H1 (cell line): ENCODE data around the gene ZNF606. TPM values are rescaled to one million over a fixed set of nuclear protein-coding genes. Genes with fewer than 3 reads are reported as not detected.
A peak's percentile ranks its signal among the peaks of the same experiment; 100 is the strongest.

Experiments used
- CTCF ChIA-PET: fragments of 300-600 bp; sonication (Branson Sonifier 250); formaldehyde crosslinking; loops from one replicate; lab custom pipeline; 2021; ENCODE audit not compliant: partially characterized antibody; lab: Charles Lee
- POLR2A ChIA-PET: fragments of 300-600 bp; sonication (Branson Sonifier 250); formaldehyde crosslinking; loops from one replicate; lab custom pipeline; 2021; ENCODE audit warnings: inconsistent platforms; ENCODE audit not compliant: partially characterized antibody; lab: Charles Lee
- DNase-seq, 2 experiments: peaks; one replicate each; pipeline versions ENCODE4 v3.0.0 to v3.0.0-alpha.2; 2010 to 2022; ENCODE audit warnings: low spot score in 2 of 2, low read depth in 1 of 2, mixed read lengths in 1 of 2
- FAIRE-seq: peaks from 2 replicates; lab custom pipeline; 2011; peaks lifted over from hg19 to GRCh38; lab: Jason Lieb, UNC
- H2AFZ ChIP-seq: 2 replicates; pipeline ENCODE4 v1.8.1; 2012; ENCODE audit warnings: low read length, inconsistent platforms
- H2AK5ac ChIP-seq: 2 replicates; pipeline ENCODE4 v1.6.1; 2013; ENCODE audit warnings: low read depth, low read length
- H2BK120ac ChIP-seq: replicated peaks from 2 replicates; pipeline ENCODE3; 2013; ENCODE audit warnings: low read depth, low read length, inconsistent platforms
- H2BK12ac ChIP-seq: 2 replicates; pipeline ENCODE4 v1.6.1; 2013; ENCODE audit warnings: low read depth, low read length
- H2BK15ac ChIP-seq: 2 replicates; pipeline ENCODE4 v1.6.1; 2013; ENCODE audit warnings: low read length
- H2BK20ac ChIP-seq: 2 replicates; pipeline ENCODE4 v1.6.1; 2013; ENCODE audit warnings: low read length
- H2BK5ac ChIP-seq: 2 replicates; pipeline ENCODE4 v1.6.1; 2013; ENCODE audit warnings: low read depth, low read length
- H3K14ac ChIP-seq: 2 replicates; pipeline ENCODE4 v1.6.1; 2013; ENCODE audit warnings: inconsistent platforms; ENCODE audit not compliant: insufficient read length
- H3K18ac ChIP-seq: 2 replicates; pipeline ENCODE4 v1.6.1; 2013; ENCODE audit warnings: low read length; ENCODE audit errors: extremely low read depth
- H3K23ac ChIP-seq: 2 replicates; pipeline ENCODE4 v1.6.1; 2013; ENCODE audit warnings: inconsistent platforms; ENCODE audit not compliant: insufficient read length
- H3K23me2 ChIP-seq: 2 replicates; pipeline ENCODE4 v1.6.1; 2013; ENCODE audit warnings: low read depth, low read length
- H3K27ac ChIP-seq: 2 replicates; pipeline ENCODE4 v1.6.1; 2011; ENCODE audit warnings: low read depth, low read length, inconsistent platforms
- H3K27me3 ChIP-seq, 4 experiments: replicated peaks in 1 of 4; 1 replicate in 1 of 4; 2 replicates in 3 of 4; pipeline versions ENCODE4 v1.6.1 to v1.8.1; 2011 to 2013; ENCODE audit warnings: low read length in 3 of 4, mild to moderate bottlenecking in 3 of 4, inconsistent platforms in 2 of 4, mixed read lengths in 2 of 4, moderate library complexity in 1 of 4; ENCODE audit not compliant: control insufficient read depth in 3 of 4, insufficient read depth in 3 of 4; ENCODE audit errors: extremely low read depth in 1 of 4
- H3K36me3 ChIP-seq, 4 experiments: 2 replicates each; pipeline versions ENCODE4 v1.6.1 to v1.8.1; 2011 to 2013; ENCODE audit warnings: mild to moderate bottlenecking in 4 of 4, low read length in 3 of 4, moderate library complexity in 2 of 4, control low read depth in 1 of 4, inconsistent platforms in 1 of 4; ENCODE audit not compliant: insufficient read depth in 4 of 4, control insufficient read depth in 2 of 4
- H3K4ac ChIP-seq: replicated peaks from 2 replicates; pipeline ENCODE3; 2013; ENCODE audit warnings: low read length, low read depth, mixed read lengths, inconsistent platforms; ENCODE audit not compliant: insufficient read length
- H3K4me1 ChIP-seq, 4 experiments: replicated peaks in 1 of 4; 1 replicate in 1 of 4; 2 replicates in 3 of 4; pipeline versions ENCODE4 v1.6.1 to v1.8.1; 2011 to 2013; ENCODE audit warnings: low read length in 3 of 4, inconsistent platforms in 2 of 4, mixed read lengths in 1 of 4; ENCODE audit not compliant: insufficient read depth in 4 of 4, control insufficient read depth in 3 of 4
- H3K4me2 ChIP-seq, 2 experiments: 2 replicates each; pipeline versions ENCODE4 v1.6.1 to v1.8.1; 2011 to 2013; ENCODE audit warnings: low read depth in 2 of 2, low read length in 2 of 2, control low read depth in 1 of 2, inconsistent platforms in 1 of 2, mild to moderate bottlenecking in 1 of 2; ENCODE audit not compliant: insufficient read depth in 1 of 2
- H3K4me3 ChIP-seq, 4 experiments: fragments of 200-600, 300-600 bp in 1 of 4; sonication (generic), shearing (Covaris generic), sonication (Bioruptor Twin) in 1 of 4; 2 replicates each; pipeline versions ENCODE4 v1.5.1 to v1.8.1; 2011 to 2016; ENCODE audit warnings: low read length in 4 of 4, low read depth in 3 of 4, control low read depth in 2 of 4, inconsistent platforms in 2 of 4, mild to moderate bottlenecking in 2 of 4, mixed read lengths in 1 of 4, moderate library complexity in 1 of 4; ENCODE audit not compliant: insufficient read depth in 2 of 4; ENCODE audit errors: extremely low read depth in 1 of 4
- H3K56ac ChIP-seq: replicated peaks from 2 replicates; pipeline ENCODE3; 2013; ENCODE audit warnings: low read depth, mild to moderate bottlenecking, mixed read lengths, low read length, inconsistent platforms; ENCODE audit not compliant: insufficient read length
- H3K79me1 ChIP-seq: 2 replicates; pipeline ENCODE4 v1.6.1; 2013; ENCODE audit warnings: low read depth, low read length, control low read depth
- H3K79me2 ChIP-seq, 2 experiments: 2 replicates each; pipeline versions ENCODE4 v1.6.1 to v1.8.1; 2012 to 2013; ENCODE audit warnings: low read length in 2 of 2, mild to moderate bottlenecking in 2 of 2, inconsistent platforms in 1 of 2; ENCODE audit not compliant: insufficient read depth in 2 of 2, control insufficient read depth in 1 of 2
- H3K9ac ChIP-seq, 4 experiments: replicated peaks in 1 of 4; 1 replicate in 1 of 4; 2 replicates in 3 of 4; pipeline versions ENCODE4 v1.6.1 to v1.8.1; 2011 to 2013; ENCODE audit warnings: low read depth in 3 of 4, low read length in 3 of 4, control low read depth in 2 of 4, mild to moderate bottlenecking in 2 of 4, moderate library complexity in 2 of 4, inconsistent platforms in 1 of 4; ENCODE audit errors: extremely low read depth in 1 of 4
- H3K9me3 ChIP-seq, 2 experiments: 2 replicates each; pipeline versions ENCODE4 v1.6.1 to v1.8.1; 2012 to 2013; ENCODE audit warnings: mild to moderate bottlenecking in 2 of 2, moderate library complexity in 2 of 2, control low read depth in 1 of 2, inconsistent platforms in 1 of 2, low read depth in 1 of 2, low read length in 1 of 2, mixed read lengths in 1 of 2; ENCODE audit not compliant: insufficient read depth in 2 of 2
- H4K20me1 ChIP-seq, 2 experiments: replicated peaks in 1 of 2; 2 replicates each; pipeline versions ENCODE3 to v1.8.1; 2011 to 2013; ENCODE audit warnings: inconsistent platforms in 2 of 2, low read length in 2 of 2, mild to moderate bottlenecking in 1 of 2; ENCODE audit not compliant: insufficient read depth in 2 of 2, control insufficient read depth in 1 of 2
- H4K5ac ChIP-seq: 2 replicates; pipeline ENCODE4 v1.6.1; 2013; ENCODE audit warnings: low read length, low read depth, mixed read lengths, inconsistent platforms; ENCODE audit not compliant: insufficient read length
- H4K8ac ChIP-seq: 2 replicates; pipeline ENCODE4 v1.8.0; 2013; ENCODE audit warnings: mild to moderate bottlenecking, moderate library complexity, low read length, inconsistent platforms; ENCODE audit not compliant: insufficient read depth; ENCODE audit errors: extremely low read depth
- H4K91ac ChIP-seq: replicated peaks from 2 replicates; pipeline ENCODE3; 2013; ENCODE audit warnings: low read length, mixed read lengths, inconsistent platforms; ENCODE audit not compliant: insufficient read length
- CREB1 ChIP-seq: IDR thresholded peaks from 2 replicates; pipeline ENCODE4 v1.6.1; 2012; ENCODE audit warnings: inconsistent platforms
- KDM1A ChIP-seq: fragments of 200-600, 300-600 bp; sonication (generic); IDR thresholded peaks from 2 replicates; pipeline ENCODE4 v1.7.1; 2016; ENCODE audit warnings: mild to moderate bottlenecking, low read length, borderline replicate concordance
- KDM5A ChIP-seq: fragments of 200-600 bp; IDR thresholded peaks from 2 replicates; pipeline ENCODE4 v1.7.1; 2012; ENCODE audit warnings: mild to moderate bottlenecking, low read length, inconsistent platforms, mixed read lengths
- MAFK ChIP-seq: IDR thresholded peaks from 2 replicates; pipeline ENCODE4 v1.6.1; 2012; ENCODE audit warnings: low read depth, mild to moderate bottlenecking, improper control_type of control experiment, low read length
- POU5F1 ChIP-seq: IDR thresholded peaks from 2 replicates; pipeline ENCODE4 v1.6.1; 2011; ENCODE audit warnings: low read depth, mild to moderate bottlenecking, low read length, moderate library complexity
- SAP30 ChIP-seq: fragments of 300-600 bp; sonication (generic); IDR thresholded peaks from 2 replicates; pipeline ENCODE4 v1.7.1; 2012; ENCODE audit warnings: low read length, moderate library complexity, mild to moderate bottlenecking, inconsistent platforms; ENCODE audit not compliant: insufficient read depth, insufficient replicate concordance
- SP1 ChIP-seq: IDR thresholded peaks from 2 replicates; pipeline ENCODE4 v1.6.1; 2011; ENCODE audit warnings: low read depth, low read length
- TEAD4 ChIP-seq: IDR thresholded peaks from 2 replicates; pipeline ENCODE4 v1.6.1; 2012; ENCODE audit warnings: low read depth, low read length, inconsistent platforms, mixed read lengths
- WGBS, 2 experiments: shearing (Covaris generic) in 1 of 2; methylation state at CpG; one replicate each; pipeline versions ENCODE4 v1.1.6 to v1.1.7; 2013 to 2015; ENCODE audit warnings: low lambda C conversion rate in 2 of 2, mixed read lengths in 2 of 2, inconsistent platforms in 1 of 2, low coverage in 1 of 2, missing lambda C conversion rate in 1 of 2; ENCODE audit not compliant: insufficient replicate concordance in 2 of 2, insufficient coverage in 1 of 2, insufficient read length in 1 of 2; ENCODE audit errors: extremely low coverage in 1 of 2, missing lambda C conversion rate in 1 of 2; 5-methylcytosine and 5-hydroxymethylcytosine counted together
- polyA plus RNA-seq, 7 experiments: library from polyadenylated mRNA; depleted of rRNA in 3 of 7; stranded (reverse) in 5 of 7; unstranded in 2 of 7; fragments of >200 nt in 5 of 7; fragments of 200-250 nt in 2 of 7; gene quantifications; 1 replicate in 5 of 7; 2 replicates in 1 of 7; 4 replicates in 1 of 7; pipeline versions ENCODE4 v1.2.1 to v1.2.3, GENCODE V29; 2011 to 2013; ENCODE audit warnings: missing spikeins in 2 of 7, mixed read lengths in 2 of 7
- total RNA-seq: library from RNA; stranded (reverse); fragmentation: NEBNext Ultra II Directional; extraction: Animal tissue kit (Norgen Biotek cat#: 25700); gene quantifications from 2 replicates; pipeline ENCODE4 v1.2.1, GENCODE V29; 2021
- TF ChIP-seq, protein P1 (sequence below): IDR thresholded peaks from 2 replicates; pipeline ENCODE4 v1.6.1; 2012; ENCODE audit warnings: inconsistent platforms

ZNF606 gene
- total and polyA plus RNA-seq, 2 of the 8 experiments (the other 6 are each of a cell fraction or from before 2014, with no cell fraction given) = 5.2 to 19.3 TPM

DNA sequence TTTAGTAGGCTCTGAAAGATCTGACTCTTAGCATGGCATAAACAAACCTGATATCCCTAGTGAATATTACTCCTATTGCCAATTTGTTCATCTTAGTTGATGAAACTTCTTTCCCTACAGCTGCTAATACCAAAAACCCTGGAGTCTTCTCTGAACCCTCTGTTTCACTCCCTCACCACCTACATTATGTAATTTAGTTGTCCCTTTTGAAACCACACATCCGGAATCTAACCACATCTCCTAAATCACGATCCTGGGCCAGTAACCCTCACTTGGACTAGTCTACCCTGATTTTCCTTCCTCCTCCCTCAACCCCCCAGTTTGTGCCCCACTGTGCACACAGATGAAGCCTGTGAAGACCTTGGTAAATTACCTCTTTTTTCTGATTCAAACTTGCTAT lies 56.3 kb downstream of the ZNF606 start:
- H3K4me3 ChIP-seq = peak overlapping the region; percentile 71 to 98 (median 88); a peak in 7 of 8 replicates
- no peaks in the 10 kb centered on the region for H3K27me3 ChIP-seq
- H2BK20ac ChIP-seq = no peak overlapping the region
- H3K23me2 ChIP-seq = peaks cover 5% of the 10 kb centered on the region; the same call in 1 of the 2 replicates
- H3K4me1 ChIP-seq = peaks cover 0 to 9% (median 2%) of the 10 kb centered on the region in 4 experiments; a peak in 5 of 7 replicates
- H3K56ac ChIP-seq = no peak overlapping the region
- H3K23ac ChIP-seq = no peak overlapping the region
- H3K79me1 ChIP-seq = peaks cover 30% of the 10 kb centered on the region
- H3K14ac ChIP-seq = no peak overlapping the region
- no peak overlapping the region for H2BK5ac ChIP-seq
- no peak overlapping the region for H3K27ac ChIP-seq
- H2BK15ac ChIP-seq = no peak overlapping the region
- peaks cover 14 to 29% (median 23%) of the 10 kb centered on the region in 4 experiments for H3K36me3 ChIP-seq
- no peak overlapping the region for H4K91ac ChIP-seq
- FAIRE-seq (no peak), DNase-seq (no peak)
- no peak overlapping the region for H4K5ac ChIP-seq
- no peak for TF ChIP-seq KDM1A
- no peak for TF ChIP-seq CREB1
- TF ChIP-seq TEAD4 = no peak
- TF ChIP-seq SAP30 = no peak
- TF ChIP-seq SP1 = no peak
- TF ChIP-seq, protein P1, sequence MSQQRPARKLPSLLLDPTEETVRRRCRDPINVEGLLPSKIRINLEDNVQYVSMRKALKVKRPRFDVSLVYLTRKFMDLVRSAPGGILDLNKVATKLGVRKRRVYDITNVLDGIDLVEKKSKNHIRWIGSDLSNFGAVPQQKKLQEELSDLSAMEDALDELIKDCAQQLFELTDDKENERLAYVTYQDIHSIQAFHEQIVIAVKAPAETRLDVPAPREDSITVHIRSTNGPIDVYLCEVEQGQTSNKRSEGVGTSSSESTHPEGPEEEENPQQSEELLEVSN = no peak
- no peak for TF ChIP-seq POU5F1
- TF ChIP-seq KDM5A = no peak
- TF ChIP-seq MAFK = no peak
- peak overlapping the region; percentile 98 to 99 for H3K4me2 ChIP-seq
- H3K9ac ChIP-seq = peak overlapping the region in 3 of 4 experiments; percentile 83 to 92 (median 84); a peak in 5 of 7 replicates
- ChIA-PET CTCF (interaction anchor here (1.6 kb wide), 1 partner anchor 43 kb away, joined by 3 read pairs; no protein-coding TSS in a partner anchor), POLR2A (interaction anchor here (1.3 to 2.7 kb wide), 4 partner anchors 10 to 88 kb away, joined by 3 to 14 read pairs (median 6); partner anchors contain the start of genes ZNF417 and ZNF418)
- H4K8ac ChIP-seq = no peak overlapping the region
- H2BK120ac ChIP-seq = no peak overlapping the region
- 85% methylated on average over 2 of the region's 2 CpGs; no CpG with 5 or more reads in 1 of the 2 experiments for WGBS, 2 experiments
- H3K18ac ChIP-seq = no peak overlapping the region
- no peak overlapping the region for H3K4ac ChIP-seq
- H2AK5ac ChIP-seq = no peak overlapping the region
- H3K79me2 ChIP-seq = peaks cover 29 to 57% of the 10 kb centered on the region in 2 experiments
- no peak overlapping the region for H2AFZ ChIP-seq
- no peak overlapping the region for H2BK12ac ChIP-seq
- H4K20me1 ChIP-seq = peaks cover 0 to 10% of the 10 kb centered on the region in 2 experiments
- peaks cover 16 to 32% of the 10 kb centered on the region in 2 experiments for H3K9me3 ChIP-seq
